Activated CD8-positive, alpha-beta memory T cell treated with anti-CD3 and anti-CD28 coated beads, Interleukin-2, amount 50 U/mL, for 24 hours (primary cell): ENCODE results near the gene CERCAM.
A peak's percentile ranks its signal among the peaks of the same experiment; 100 is the strongest.

Experiments used
- DNase-seq: peaks from one replicate; pipeline ENCODE4 v3.0.0-alpha.2; 2020; ENCODE audit errors: extremely low read depth

CERCAM gene

GRCh38 chr9:128456613-128457061, 36.0 kb downstream of the CERCAM start:
- DNase-seq, result peak; percentile 20

- DNase-seq, result no peak
These were observed 36.5 kb downstream of the CERCAM start for GRCh38 chr9:128457207-128457606.

- no peak for DNase-seq
These were observed 38.4 kb downstream of the CERCAM start for GRCh38 chr9:128459011-128459410.

- no peak for DNase-seq
These were observed 48.4 kb downstream of the CERCAM start for GRCh38 chr9:128469070-128469469.

GRCh38 chr9:128470560-128470959, 49.9 kb downstream of the CERCAM start:
- DNase-seq, result no peak

- no peak for DNase-seq
These were observed 52.4 kb downstream of the CERCAM start for GRCh38 chr9:128473104-128473503.

- DNase-seq, result no peak
These were observed 55.2 kb downstream of the CERCAM start for GRCh38 chr9:128475867-128476266.

- no peak for DNase-seq
These were observed 58.6 kb downstream of the CERCAM start for GRCh38 chr9:128479262-128479661.

- DNase-seq, result no peak
These were observed 60.9 kb downstream of the CERCAM start for GRCh38 chr9:128481561-128481960.

- DNase-seq, result no peak
These were observed 61.5 kb downstream of the CERCAM start for GRCh38 chr9:128482186-128482585.

- DNase-seq, result no peak
These were observed 64.2 kb downstream of the CERCAM start for GRCh38 chr9:128484686-128485413.

GRCh38 chr9:128485414-128485855, 64.8 kb downstream of the CERCAM start:
- no peak for DNase-seq

GRCh38 chr9:128486201-128486600, 65.5 kb downstream of the CERCAM start:
- no peak for DNase-seq
